ENCODE results near the gene PTPRR.

Gene PTPRR

GRCh38 chr12:70619471-70620152 lies 300.9 kb downstream of the PTPRR start:
- H3K27ac ChIP-seq, result no peak overlapping the region
- DNase-seq (ENCODE audit: low read depth, low spot score), result no peak

GRCh38 chr12:70618371-70618770 lies 302.2 kb downstream of the PTPRR start:
- DNase-seq (ENCODE audit: low read depth, low spot score), result no peak
- no peak overlapping the region for H3K27ac ChIP-seq

- DNase-seq (ENCODE audit: low read depth, low spot score), result no peak
- H3K27ac ChIP-seq, result no peak overlapping the region
These were observed 303.1 kb downstream of the PTPRR start for GRCh38 chr12:70617450-70617849.

- H3K27ac ChIP-seq, result no peak overlapping the region
- no peak for DNase-seq (ENCODE audit: low read depth, low spot score)
These were observed 305.2 kb downstream of the PTPRR start for GRCh38 chr12:70615174-70615866.

DNA sequence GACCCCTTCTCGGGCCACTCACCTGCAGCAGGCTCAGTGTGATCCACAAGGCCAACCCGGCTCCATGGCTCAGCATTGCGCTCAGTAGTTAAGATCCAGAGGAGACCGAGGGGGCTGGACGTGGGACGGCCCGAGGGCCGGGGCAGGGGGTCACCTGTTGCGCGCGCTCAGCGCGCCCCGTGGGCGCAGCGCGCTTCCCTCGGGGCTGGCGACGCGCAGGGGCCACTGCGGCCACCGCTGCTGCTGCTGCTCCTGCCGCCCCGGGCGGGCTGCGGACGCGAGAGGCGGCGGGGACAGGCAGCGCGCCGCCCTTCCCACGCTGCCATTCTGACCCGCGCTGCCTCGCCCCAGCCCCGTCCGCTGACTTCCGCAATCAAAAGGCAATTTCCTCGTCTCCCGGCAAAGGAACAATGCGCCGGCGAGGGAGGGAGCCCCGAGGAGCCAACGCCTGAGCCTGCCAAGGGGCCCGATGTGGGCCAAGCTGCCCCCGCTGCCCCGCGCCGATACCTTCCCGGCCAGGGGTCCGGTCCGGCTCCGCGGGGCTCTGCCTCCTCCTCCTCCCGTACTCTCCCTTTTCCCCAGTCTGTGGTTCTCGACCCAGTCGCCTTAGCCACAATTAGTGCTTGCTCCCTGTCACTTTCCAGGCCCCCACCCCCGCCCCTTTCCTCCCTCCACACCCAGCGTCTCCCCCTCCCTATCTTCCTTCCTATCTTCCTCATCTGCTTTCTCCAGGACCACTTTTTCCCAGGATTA lies 310.6 kb downstream of the PTPRR start:
- no peak overlapping the region for H3K27ac ChIP-seq
- no peak for DNase-seq (ENCODE audit: low read depth, low spot score)

DNA sequence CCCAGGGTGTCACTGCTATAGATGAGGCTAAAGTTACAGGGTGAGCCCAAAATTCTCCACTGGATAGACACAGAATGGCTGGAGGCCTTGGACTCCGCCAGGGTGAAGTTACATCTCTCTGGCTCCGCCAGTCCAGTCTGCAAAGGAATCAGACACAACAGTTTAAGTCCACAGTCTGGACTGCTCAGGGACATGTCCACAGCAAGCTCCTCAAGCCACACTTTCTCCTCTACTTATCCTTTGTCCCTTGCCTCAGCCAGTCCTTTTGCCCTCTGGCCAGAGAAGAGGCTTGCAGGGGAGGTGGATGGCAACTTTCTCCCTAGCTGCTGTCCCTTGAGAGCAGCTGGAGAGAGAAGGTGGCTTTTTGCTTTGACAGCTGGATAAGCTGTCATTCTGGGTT lies 311.3 kb downstream of the PTPRR start:
- no peak for DNase-seq (ENCODE audit: low read depth, low spot score)
- H3K27ac ChIP-seq, result no peak overlapping the region

DNA sequence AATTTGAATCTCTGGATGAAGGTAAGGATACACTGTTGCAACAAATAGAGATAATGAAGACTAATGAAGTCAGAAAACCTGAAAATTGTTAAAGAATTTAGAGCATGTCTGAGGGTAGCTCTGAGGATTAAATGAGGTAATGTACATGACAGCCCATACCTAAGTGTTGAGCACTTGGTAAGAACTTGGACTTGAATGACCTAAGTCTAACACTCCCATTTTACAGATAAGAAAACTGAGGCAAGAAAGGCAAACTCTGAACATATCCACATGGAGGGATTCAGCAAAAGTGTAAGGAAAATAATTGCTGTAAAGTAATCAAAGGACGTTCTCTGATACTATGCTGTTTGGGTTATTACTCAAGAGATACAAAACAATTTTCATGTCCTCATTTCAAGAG lies 312.4 kb downstream of the PTPRR start:
- H3K27ac ChIP-seq, result no peak overlapping the region
- DNase-seq (ENCODE audit: low read depth, low spot score), result no peak

DNA sequence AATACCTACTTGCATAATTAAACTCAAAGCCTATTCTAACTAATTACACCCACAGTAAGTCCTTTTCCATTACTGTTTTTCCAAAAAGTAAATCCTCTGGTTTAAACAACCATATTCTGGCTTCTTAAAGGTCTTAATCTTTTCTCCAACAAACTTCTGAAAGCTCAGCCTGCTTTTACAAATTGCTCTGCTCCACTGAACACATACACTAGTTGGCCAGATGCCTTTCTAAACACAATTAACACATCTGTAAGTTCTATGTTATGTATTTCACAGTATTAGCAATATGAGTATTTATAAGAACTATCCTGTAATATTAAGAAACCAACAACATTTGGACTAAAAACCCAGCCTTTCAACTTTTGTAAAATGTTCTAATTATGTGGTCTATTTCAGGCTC lies 313.4 kb downstream of the PTPRR start:
- H3K27ac ChIP-seq, result no peak overlapping the region
- no peak for DNase-seq (ENCODE audit: low read depth, low spot score)

GRCh38 chr12:70605976-70606375 lies 314.6 kb downstream of the PTPRR start:
- no peak overlapping the region for H3K27ac ChIP-seq
- DNase-seq (ENCODE audit: low read depth, low spot score), result peak; percentile 24

GRCh38 chr12:70604662-70605061 lies 315.9 kb downstream of the PTPRR start:
- H3K27ac ChIP-seq, result no peak overlapping the region
- DNase-seq (ENCODE audit: low read depth, low spot score), result no peak

- DNase-seq (ENCODE audit: low read depth, low spot score), result no peak
- H3K27ac ChIP-seq, result no peak overlapping the region
These were observed 317.5 kb downstream of the PTPRR start for GRCh38 chr12:70603044-70603443.

DNA sequence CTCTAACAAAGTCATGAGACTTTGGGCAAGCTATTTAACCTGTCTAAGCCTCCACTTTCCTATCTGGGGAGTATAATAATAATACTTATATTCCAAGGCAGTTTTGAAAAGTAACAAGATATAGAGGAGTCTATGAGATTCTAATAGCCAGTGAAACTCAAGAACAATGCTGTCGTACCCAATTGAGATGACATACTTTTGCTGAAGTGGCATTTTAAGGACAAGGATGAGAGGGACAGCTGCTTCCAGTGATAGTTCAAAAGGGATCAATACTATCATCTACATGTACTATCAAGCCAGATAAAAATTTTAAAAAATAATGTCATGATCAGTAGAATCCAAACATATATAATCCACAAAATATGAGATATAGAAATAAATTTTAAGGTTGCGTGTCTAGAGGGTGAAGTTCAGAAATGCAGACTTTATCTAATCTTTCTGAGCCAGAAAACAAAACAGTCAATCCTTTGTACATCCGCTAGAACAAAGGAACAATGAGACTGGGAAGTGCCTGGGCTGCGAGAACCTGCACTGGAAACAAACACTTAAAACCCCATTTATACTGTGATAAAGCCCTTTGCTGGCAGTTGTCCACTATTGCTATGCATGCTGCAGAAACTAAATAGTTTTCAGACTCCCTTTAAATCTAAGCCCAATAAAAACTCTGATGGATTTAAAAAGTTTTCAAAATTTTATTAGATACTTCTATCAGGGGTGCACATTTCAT lies 321.9 kb downstream of the PTPRR start:
- H3K27ac ChIP-seq, result no peak overlapping the region
- DNase-seq (ENCODE audit: low read depth, low spot score), result no peak

DNA sequence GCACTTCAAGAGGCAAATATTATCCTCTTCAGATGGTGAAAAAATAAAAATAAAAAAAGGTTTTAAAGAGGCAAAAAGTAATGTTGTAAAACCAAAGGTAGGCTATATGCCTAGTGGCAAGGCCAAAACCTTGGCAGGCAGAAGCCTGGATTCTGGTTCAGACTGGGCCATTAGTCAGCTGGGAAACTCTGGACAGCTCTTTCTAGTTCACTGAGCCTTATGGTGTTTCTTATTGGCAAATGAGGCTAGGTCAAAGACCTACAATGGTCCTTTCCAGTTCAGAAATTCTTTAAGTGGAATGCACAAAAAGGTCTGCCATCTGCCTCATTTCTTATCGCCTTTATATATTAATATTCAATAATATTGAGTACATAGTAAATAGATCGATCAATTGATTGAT lies 327.9 kb downstream of the PTPRR start:
- no peak for DNase-seq (ENCODE audit: low read depth, low spot score)
- H3K27ac ChIP-seq, result no peak overlapping the region

GRCh38 chr12:70590549-70591226 lies 329.9 kb downstream of the PTPRR start:
- no peak for DNase-seq (ENCODE audit: low read depth, low spot score)
- H3K27ac ChIP-seq, result no peak overlapping the region

DNA sequence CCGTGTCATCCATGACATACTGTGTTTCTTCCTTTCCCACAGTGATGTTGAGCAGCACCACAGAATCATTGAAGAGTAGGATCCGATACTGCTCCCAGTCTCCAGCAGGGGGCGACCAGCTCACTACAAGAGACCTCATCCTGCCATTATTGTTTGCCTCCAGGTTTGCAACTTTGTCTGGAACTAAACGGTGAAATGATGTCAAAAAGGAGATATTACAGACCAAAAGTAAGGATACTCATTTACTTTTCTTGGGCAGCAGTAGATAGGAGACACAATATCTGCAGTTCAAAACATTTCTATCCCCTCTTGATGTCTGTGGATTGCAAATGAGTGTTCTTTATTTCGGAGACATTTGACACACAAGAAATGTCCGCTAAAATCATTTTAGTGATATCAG lies 330.5 kb downstream of the PTPRR start:
- H3K27ac ChIP-seq, result no peak overlapping the region

More for the DNA sequence above, 330.5 kb downstream of the PTPRR start:
- peak; percentile 12 for DNase-seq (ENCODE audit: low read depth, low spot score)
